ENCODE results near the gene SBNO1. TPM values are rescaled to one million over a fixed set of nuclear protein-coding genes. Genes with fewer than 3 reads are reported as not detected.

The SBNO1 gene
- total RNA-seq, 1 experiment from 2014 or later: 43.8 TPM

- no TSS peak for BruUV-seq (replicated peaks)
- H3K9ac ChIP-seq (ENCODE audit: low read length): peak overlapping the region; percentile 80
- ChIA-PET RAD21 (ENCODE audit: low non-redundant PET in 1 of 2, low total read pairs in 2 of 2, uncharacterized antibody in 2 of 2, unreplicated experiment in 2 of 2) (no interaction called here), CTCF (no interaction called here), POLR2A (no interaction called here)
- H3K36me3 ChIP-seq (ENCODE audit: control insufficient read depth in 1 of 2, insufficient read depth in 2 of 2, low read length in 2 of 2): peaks cover 20 to 38% of the 10 kb centered on the region in 2 experiments; a peak in 3 of 4 replicates
- H3K9me3 ChIP-seq (ENCODE audit: control insufficient read depth in 1 of 2, insufficient read depth in 1 of 2, low read depth in 1 of 2, low read length in 2 of 2): no peaks in the 10 kb centered on the region
- H2AFZ ChIP-seq (ENCODE audit: low read depth, low read length, poor library complexity, severe bottlenecking): no peak overlapping the region
- TF ChIP-seq ZFX (IDR thresholded peaks at IDR 0.05) (peak; percentile 82; the same call in 1 of the 2 replicates), POLR2AphosphoS5 (IDR thresholded peaks at IDR 0.05; ENCODE audit: low read depth, low read length) (peak; percentile 48; the same call in 1 of the 2 replicates), MAX (IDR thresholded peaks at IDR 0.05) (no peak)
- H3K4me2 ChIP-seq (ENCODE audit: low read length): peak overlapping the region; percentile 90
- peaks cover 88% of the 10 kb centered on the region for H3K79me2 ChIP-seq (ENCODE audit: insufficient read depth, low read length)
- H3K4me1 ChIP-seq (ENCODE audit: control insufficient read depth in 1 of 2, insufficient read depth in 2 of 2, low read length in 2 of 2): peaks cover 16 to 31% of the 10 kb centered on the region in 2 experiments
- no peak for DNase-seq (ENCODE audit: low read depth, low spot score)
- ATAC-seq: peak; percentile 47
- peak overlapping the region; percentile 76 for H3K27ac ChIP-seq (ENCODE audit: low read depth, low read length)
- no peaks in the 10 kb centered on the region for H3K27me3 ChIP-seq (ENCODE audit: insufficient read depth, low read length)
- intact Hi-C loops (cut with micrococcal nuclease): loop anchor here (5.0 kb wide), 1 partner anchor 193 kb away; the partner anchor contains the start of gene TMED2
- no peaks in the 10 kb centered on the region for H4K20me1 ChIP-seq (ENCODE audit: insufficient read depth)
- H3K9me2 ChIP-seq (ENCODE audit: insufficient read depth): no peaks in the 10 kb centered on the region
- H3K4me3 ChIP-seq (replicated peaks in 1 of 2; ENCODE audit: low read depth in 1 of 2, low read length in 2 of 2): peak overlapping the region; percentile 53 to 72
Observed at GRCh38 chr12:123389560-123390351, 25.1 kb upstream of the SBNO1 start.

- BruUV-seq (replicated peaks): no TSS peak
- Histone ChIP-seq H3K4me2 (ENCODE audit: low read length) (peak overlapping the region; percentile 90), H3K4me3 (replicated peaks in 1 of 2; ENCODE audit: low read depth in 1 of 2, low read length in 2 of 2) (peak overlapping the region; percentile 59 to 72; a peak in 3 of 4 replicates), H3K27ac (ENCODE audit: low read depth, low read length) (peak overlapping the region; percentile 76), H2AFZ (ENCODE audit: low read depth, low read length, poor library complexity, severe bottlenecking) (no peak overlapping the region), H4K20me1 (ENCODE audit: insufficient read depth) (no peaks in the 10 kb centered on the region), H3K27me3 (ENCODE audit: insufficient read depth, low read length) (no peaks in the 10 kb centered on the region), H3K9ac (ENCODE audit: low read length) (peak overlapping the region; percentile 80), H3K9me2 (ENCODE audit: insufficient read depth) (no peaks in the 10 kb centered on the region), H3K4me1 (ENCODE audit: control insufficient read depth in 1 of 2, insufficient read depth in 2 of 2, low read length in 2 of 2) (peaks cover 16 to 31% of the 10 kb centered on the region in 2 experiments), H3K36me3 (ENCODE audit: control insufficient read depth in 1 of 2, insufficient read depth in 2 of 2, low read length in 2 of 2) (peaks cover 13 to 32% of the 10 kb centered on the region in 2 experiments; a peak in 3 of 4 replicates), H3K9me3 (ENCODE audit: control insufficient read depth in 1 of 2, insufficient read depth in 1 of 2, low read depth in 1 of 2, low read length in 2 of 2) (no peaks in the 10 kb centered on the region), H3K79me2 (ENCODE audit: insufficient read depth, low read length) (peaks cover 88% of the 10 kb centered on the region)
- ChIA-PET RAD21 (ENCODE audit: low non-redundant PET in 1 of 2, low total read pairs in 2 of 2, uncharacterized antibody in 2 of 2, unreplicated experiment in 2 of 2) (no interaction called here), CTCF (no interaction called here), POLR2A (interaction anchor here (2.2 kb wide), 1 partner anchor 24 kb away, joined by 7 read pairs; no protein-coding TSS in a partner anchor)
- DNase-seq (ENCODE audit: low read depth, low spot score) (no peak), ATAC-seq (peak; percentile 5; the same call in 1 of the 2 replicates)
- intact Hi-C loops (cut with micrococcal nuclease): no loop called here
- TF ChIP-seq EGR1 (IDR thresholded peaks at IDR 0.05; ENCODE audit: low read depth) (no peak), POLR2AphosphoS5 (IDR thresholded peaks at IDR 0.05; ENCODE audit: low read depth, low read length) (0 out of 2 replicates have a peak, but pooled peaks have one; percentile 35)
Observed at GRCh38 chr12:123388951-123389559, 24.4 kb upstream of the SBNO1 start.

Data from HCT116 (cell line).